ENCODE results near the gene BBS1.

BBS1 gene

GRCh38 chr11:66531841-66532240 is 21.4 kb downstream of the BBS1 start:
- Histone ChIP-seq H3K36me3 (ENCODE audit: control insufficient read depth in 1 of 2, insufficient read depth in 2 of 2, low read depth in 1 of 2, low read length in 2 of 2) (peaks cover 34 to 42% of the 10 kb centered on the region in 2 experiments), H3K4me1 (ENCODE audit: control insufficient read depth, insufficient read depth, low read depth, low read length) (no peaks in the 10 kb centered on the region), H3K4ac (ENCODE audit: low read depth in 1 of 2, low read length in 2 of 2) (no peak overlapping the region), H3K9ac (ENCODE audit: low read length) (no peak overlapping the region), H4K91ac (ENCODE audit: low read length) (peak overlapping the region; percentile 18), H2AK5ac (ENCODE audit: low read length, severe bottlenecking) (no peak overlapping the region), H3K27ac (ENCODE audit: low read length, poor library complexity, severe bottlenecking) (no peak overlapping the region), H2BK120ac (ENCODE audit: low read depth, low read length) (no peak overlapping the region), H3K18ac (ENCODE audit: low read depth in 1 of 2, low read length in 2 of 2) (no peak overlapping the region), H2BK5ac (ENCODE audit: low read depth, low read length, poor library complexity, severe bottlenecking) (no peak overlapping the region), H3K23ac (ENCODE audit: low read length in 2 of 2) (no peak overlapping the region), H2BK12ac (ENCODE audit: low read length in 2 of 2) (no peak overlapping the region), H3K9me3 (ENCODE audit: control insufficient read depth, low read length) (no peaks in the 10 kb centered on the region), H3K4me2 (ENCODE audit: low read length, poor library complexity, severe bottlenecking) (no peak overlapping the region), H4K8ac (ENCODE audit: low read length) (no peak overlapping the region), H3K27me3 (ENCODE audit: control insufficient read depth in 1 of 2, insufficient read depth in 1 of 2, low read length in 2 of 2) (no peaks in the 10 kb centered on the region), H2AFZ (ENCODE audit: low read depth, low read length) (no peak overlapping the region), H3K79me1 (replicated peaks; ENCODE audit: low read length, poor library complexity, severe bottlenecking) (no peaks in the 10 kb centered on the region), H3K14ac (ENCODE audit: low read length in 2 of 2) (no peak overlapping the region), H2BK15ac (ENCODE audit: low read depth, poor library complexity, severe bottlenecking) (no peak overlapping the region), H3K4me3 (ENCODE audit: insufficient read depth in 1 of 2, low read depth in 1 of 2, low read length in 2 of 2) (no peak overlapping the region)
- no peak for DNase-seq
- WGBS: 95% methylated on average over 11 of the region's 11 CpGs

DNA sequence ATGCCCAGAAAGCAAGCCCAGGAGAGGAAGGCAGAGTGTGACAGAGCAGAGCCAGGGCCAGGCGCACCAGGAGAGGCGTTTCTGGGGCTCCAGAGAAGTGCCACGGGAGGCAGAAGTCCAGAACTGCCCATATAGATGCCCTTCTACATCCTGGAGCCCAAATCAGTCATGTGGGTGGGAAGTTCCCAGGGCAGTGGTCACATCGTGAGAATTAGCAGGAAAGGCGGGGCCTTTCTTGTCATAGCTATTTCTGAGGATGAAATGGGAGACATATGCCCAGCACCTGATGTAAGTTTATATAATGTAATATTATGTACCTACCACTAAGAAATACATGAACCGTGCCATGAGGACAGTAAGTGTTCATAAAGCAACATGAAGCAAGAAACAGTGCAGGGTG is 22.3 kb downstream of the BBS1 start:
- no peak for DNase-seq

DNA sequence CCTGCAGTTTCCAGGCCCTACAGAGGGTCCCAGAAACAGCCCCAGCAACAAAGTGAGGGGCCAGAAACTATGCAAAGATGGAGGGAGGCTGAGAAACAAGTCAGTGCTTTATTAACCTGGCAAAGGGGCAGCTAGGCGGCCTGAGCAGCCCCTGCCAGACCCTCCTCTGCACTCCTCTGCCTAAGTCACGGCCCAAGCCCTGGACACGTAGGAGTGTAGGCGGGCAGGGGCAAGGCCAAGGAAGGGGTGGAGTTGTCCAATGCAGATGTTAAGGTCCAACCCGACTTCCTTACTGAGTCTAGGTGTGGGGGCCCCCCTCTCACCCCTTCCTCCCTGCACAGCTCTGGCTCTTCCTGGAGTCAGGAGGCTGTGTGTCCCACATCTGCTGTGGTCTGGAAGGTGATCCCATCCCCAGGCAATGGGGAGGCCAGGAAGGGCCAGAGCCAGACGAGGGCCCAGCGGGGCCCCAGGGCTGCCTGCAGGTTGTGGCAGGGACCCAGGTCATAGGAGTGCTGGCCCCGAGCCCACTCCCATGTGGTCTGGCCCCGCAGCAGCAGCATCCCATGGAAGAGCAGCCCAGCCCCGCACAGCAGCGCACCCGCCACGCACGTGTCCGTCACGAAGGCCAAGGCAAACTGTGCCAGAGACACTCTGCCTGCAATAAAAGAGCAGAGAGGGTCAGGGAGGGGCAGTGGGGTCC is 28.9 kb downstream of the BBS1 start:
- no peak overlapping the region for H3K4me3 ChIP-seq (ENCODE audit: insufficient read depth in 1 of 2, low read depth in 1 of 2, low read length in 2 of 2)
- H2BK5ac ChIP-seq (ENCODE audit: low read depth, low read length, poor library complexity, severe bottlenecking): no peak overlapping the region
- no peak overlapping the region for H3K18ac ChIP-seq (ENCODE audit: low read depth in 1 of 2, low read length in 2 of 2)
- 94% methylated on average over 16 of the region's 16 CpGs for WGBS
- H3K14ac ChIP-seq (ENCODE audit: low read length in 2 of 2): no peak overlapping the region
- no peak overlapping the region for H3K9ac ChIP-seq (ENCODE audit: low read length)
- peaks cover 10% of the 10 kb centered on the region for H3K4me1 ChIP-seq (ENCODE audit: control insufficient read depth, insufficient read depth, low read depth, low read length)
- H3K23ac ChIP-seq (ENCODE audit: low read length in 2 of 2): no peak overlapping the region
- H3K4ac ChIP-seq (ENCODE audit: low read depth in 1 of 2, low read length in 2 of 2): peak overlapping the region in 1 of 2 experiments; percentile 17
- peak overlapping the region; percentile 18 for H4K91ac ChIP-seq (ENCODE audit: low read length)
- H3K27ac ChIP-seq (ENCODE audit: low read length, poor library complexity, severe bottlenecking): no peak overlapping the region
- H3K9me3 ChIP-seq (ENCODE audit: control insufficient read depth, low read length): no peaks in the 10 kb centered on the region
- H2BK12ac ChIP-seq (ENCODE audit: low read length in 2 of 2): no peak overlapping the region
- H3K4me2 ChIP-seq (ENCODE audit: low read length, poor library complexity, severe bottlenecking): no peak overlapping the region
- DNase-seq: no peak
- no peaks in the 10 kb centered on the region for H3K27me3 ChIP-seq (ENCODE audit: control insufficient read depth in 1 of 2, insufficient read depth in 1 of 2, low read length in 2 of 2)
- H2BK15ac ChIP-seq (ENCODE audit: low read depth, poor library complexity, severe bottlenecking): no peak overlapping the region
- H2AFZ ChIP-seq (ENCODE audit: low read depth, low read length): no peak overlapping the region
- no peak overlapping the region for H2AK5ac ChIP-seq (ENCODE audit: low read length, severe bottlenecking)
- H2BK120ac ChIP-seq (ENCODE audit: low read depth, low read length): no peak overlapping the region
- H3K79me1 ChIP-seq (replicated peaks; ENCODE audit: low read length, poor library complexity, severe bottlenecking): peaks cover 17% of the 10 kb centered on the region
- H4K8ac ChIP-seq (ENCODE audit: low read length): no peak overlapping the region
- H3K36me3 ChIP-seq (ENCODE audit: control insufficient read depth in 1 of 2, insufficient read depth in 2 of 2, low read depth in 1 of 2, low read length in 2 of 2): peaks cover 43 to 51% of the 10 kb centered on the region in 2 experiments

More for the DNA sequence above, 22.3 kb downstream of the BBS1 start:
- Histone ChIP-seq H4K91ac (ENCODE audit: low read length) (no peak overlapping the region), H3K27ac (ENCODE audit: low read length, poor library complexity, severe bottlenecking) (no peak overlapping the region), H2BK5ac (ENCODE audit: low read depth, low read length, poor library complexity, severe bottlenecking) (no peak overlapping the region), H2BK12ac (ENCODE audit: low read length in 2 of 2) (no peak overlapping the region), H3K4ac (ENCODE audit: low read depth in 1 of 2, low read length in 2 of 2) (no peak overlapping the region), H2BK15ac (ENCODE audit: low read depth, poor library complexity, severe bottlenecking) (peak overlapping the region; percentile 12), H3K4me2 (ENCODE audit: low read length, poor library complexity, severe bottlenecking) (no peak overlapping the region), H3K36me3 (ENCODE audit: control insufficient read depth in 1 of 2, insufficient read depth in 2 of 2, low read depth in 1 of 2, low read length in 2 of 2) (peaks cover 38 to 40% of the 10 kb centered on the region in 2 experiments), H2AFZ (ENCODE audit: low read depth, low read length) (no peak overlapping the region), H2AK5ac (ENCODE audit: low read length, severe bottlenecking) (no peak overlapping the region), H3K4me1 (ENCODE audit: control insufficient read depth, insufficient read depth, low read depth, low read length) (no peaks in the 10 kb centered on the region), H3K18ac (ENCODE audit: low read depth in 1 of 2, low read length in 2 of 2) (no peak overlapping the region), H3K27me3 (ENCODE audit: control insufficient read depth in 1 of 2, insufficient read depth in 1 of 2, low read length in 2 of 2) (no peaks in the 10 kb centered on the region), H4K8ac (ENCODE audit: low read length) (no peak overlapping the region), H3K79me1 (replicated peaks; ENCODE audit: low read length, poor library complexity, severe bottlenecking) (no peaks in the 10 kb centered on the region), H3K4me3 (ENCODE audit: insufficient read depth in 1 of 2, low read depth in 1 of 2, low read length in 2 of 2) (no peak overlapping the region), H3K9me3 (ENCODE audit: control insufficient read depth, low read length) (no peaks in the 10 kb centered on the region), H3K14ac (ENCODE audit: low read length in 2 of 2) (no peak overlapping the region), H2BK120ac (ENCODE audit: low read depth, low read length) (no peak overlapping the region), H3K23ac (ENCODE audit: low read length in 2 of 2) (no peak overlapping the region), H3K9ac (ENCODE audit: low read length) (no peak overlapping the region)
- WGBS: 83% methylated on average over 5 of the region's 6 CpGs

DNA sequence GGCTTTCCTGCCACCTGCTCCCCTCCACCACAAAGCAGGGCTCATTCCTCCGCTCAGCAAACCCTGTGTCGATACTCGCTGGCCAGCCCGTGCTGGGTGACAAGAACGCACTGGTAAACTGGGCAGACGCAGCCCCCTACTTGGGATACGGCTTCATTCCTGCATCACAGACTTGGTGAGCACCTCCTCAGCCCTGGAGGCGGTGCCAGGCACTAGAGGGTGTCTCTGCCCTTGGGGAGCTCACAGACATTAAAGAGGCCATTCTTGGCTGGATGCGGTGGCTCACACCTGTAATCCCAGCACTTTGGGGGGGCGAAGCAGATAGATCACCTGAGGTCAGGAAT is 29.4 kb downstream of the BBS1 start:
- no peak overlapping the region for H3K4me3 ChIP-seq (ENCODE audit: insufficient read depth in 1 of 2, low read depth in 1 of 2, low read length in 2 of 2)
- no peaks in the 10 kb centered on the region for H3K27me3 ChIP-seq (ENCODE audit: control insufficient read depth in 1 of 2, insufficient read depth in 1 of 2, low read length in 2 of 2)
- no peak overlapping the region for H2AFZ ChIP-seq (ENCODE audit: low read depth, low read length)
- DNase-seq: no peak
- H3K4me1 ChIP-seq (ENCODE audit: control insufficient read depth, insufficient read depth, low read depth, low read length): peaks cover 10% of the 10 kb centered on the region
- no peak overlapping the region for H2BK120ac ChIP-seq (ENCODE audit: low read depth, low read length)
- no peak overlapping the region for H2BK15ac ChIP-seq (ENCODE audit: low read depth, poor library complexity, severe bottlenecking)
- H4K8ac ChIP-seq (ENCODE audit: low read length): no peak overlapping the region
- H3K9ac ChIP-seq (ENCODE audit: low read length): no peak overlapping the region
- H3K27ac ChIP-seq (ENCODE audit: low read length, poor library complexity, severe bottlenecking): no peak overlapping the region
- peaks cover 43 to 51% of the 10 kb centered on the region in 2 experiments for H3K36me3 ChIP-seq (ENCODE audit: control insufficient read depth in 1 of 2, insufficient read depth in 2 of 2, low read depth in 1 of 2, low read length in 2 of 2)
- H2BK5ac ChIP-seq (ENCODE audit: low read depth, low read length, poor library complexity, severe bottlenecking): no peak overlapping the region
- H3K23ac ChIP-seq (ENCODE audit: low read length in 2 of 2): no peak overlapping the region
- no peak overlapping the region for H3K4me2 ChIP-seq (ENCODE audit: low read length, poor library complexity, severe bottlenecking)
- no peak overlapping the region for H2BK12ac ChIP-seq (ENCODE audit: low read length in 2 of 2)
- peaks cover 17% of the 10 kb centered on the region for H3K79me1 ChIP-seq (replicated peaks; ENCODE audit: low read length, poor library complexity, severe bottlenecking)
- no peak overlapping the region for H2AK5ac ChIP-seq (ENCODE audit: low read length, severe bottlenecking)
- no peak overlapping the region for H3K18ac ChIP-seq (ENCODE audit: low read depth in 1 of 2, low read length in 2 of 2)
- H3K14ac ChIP-seq (ENCODE audit: low read length in 2 of 2): no peak overlapping the region
- 95% methylated on average over 10 of the region's 10 CpGs for WGBS
- peak overlapping the region in 1 of 2 experiments; percentile 17 for H3K4ac ChIP-seq (ENCODE audit: low read depth in 1 of 2, low read length in 2 of 2)
- no peaks in the 10 kb centered on the region for H3K9me3 ChIP-seq (ENCODE audit: control insufficient read depth, low read length)
- H4K91ac ChIP-seq (ENCODE audit: low read length): peak overlapping the region; percentile 18

Measured in mesenchymal stem cell (in vitro differentiated cells and primary cell).